A549 (cell line): ENCODE data around the gene ALAS2. TPM values are rescaled to one million over a fixed set of nuclear protein-coding genes. Genes with fewer than 3 reads are reported as not detected.

Experiments used
- ATAC-seq, 2 experiments: fragments of 200-7000 bp in 1 of 2; fragments of >200 bp in 1 of 2; cut with Nextera tagmentation in 1 of 2; cut with Tn5 transposase in 1 of 2; 3 replicates each; pipeline versions ENCODE4 v1.8.0 to v1.9.1; 2018 to 2020; ENCODE audit warnings: mild to moderate bottlenecking in 1 of 2, moderate library complexity in 1 of 2
- CTCF ChIA-PET: fragments of 300-600 bp; sonication (Branson Sonifier 250); formaldehyde crosslinking; extraction: SDS; loops from one replicate; lab custom pipeline; 2021; ENCODE audit warnings: antibody characterized with exemption, inconsistent platforms; lab: Yijun Ruan, JAX
- POLR2A ChIA-PET: fragments of 350-600 bp; formaldehyde crosslinking; extraction: SDS; loops from one replicate; lab custom pipeline; 2021; ENCODE audit warnings: antibody characterized with exemption, inconsistent platforms; lab: Yijun Ruan, JAX
- DNase-seq, 2 experiments: peaks; one replicate each; pipeline versions ENCODE4 v3.0.0 to v3.0.0-alpha.2; 2011 to 2016; ENCODE audit warnings: low read depth in 1 of 2, low spot score in 1 of 2
- FAIRE-seq: peaks from 2 replicates; lab custom pipeline; 2011; peaks lifted over from hg19 to GRCh38; lab: Jason Lieb, UNC
- H3K27ac ChIP-seq, 2 experiments: fragments of >200 bp; sonication (Bioruptor Twin); formaldehyde crosslinking; 3 replicates each; pipeline ENCODE4 v1.5.1; 2016 to 2017
- H3K4me1 ChIP-seq: fragments of >200 bp; sonication (Bioruptor Twin); formaldehyde crosslinking; 3 replicates; pipeline ENCODE4 v1.6.1; 2016
- H3K4me2 ChIP-seq: fragments of >200 bp; sonication (Bioruptor Twin); formaldehyde crosslinking; 3 replicates; pipeline ENCODE4 v1.6.1; 2016
- H3K4me3 ChIP-seq: fragments of >200 bp; sonication (Bioruptor Twin); formaldehyde crosslinking; 3 replicates; pipeline ENCODE4 v1.5.1; 2016
- H3K9me3 ChIP-seq: fragments of >200 bp; sonication (Bioruptor Twin); formaldehyde crosslinking; 3 replicates; pipeline ENCODE4 v1.6.1; 2016
- BCL3 ChIP-seq: fragments of >200 bp; sonication (Bioruptor Twin); formaldehyde crosslinking; IDR thresholded peaks from 3 replicates; pipeline ENCODE4 v1.6.1; 2016
- CBX2 ChIP-seq: fragments of 200-600 bp; sonication (generic); IDR thresholded peaks from 2 replicates; pipeline ENCODE4 v1.6.1; 2016; ENCODE audit warnings: low read depth, mild to moderate bottlenecking, borderline replicate concordance
- CBX8 ChIP-seq: fragments of 200-600 bp; sonication (generic); IDR thresholded peaks from 2 replicates; pipeline ENCODE4 v1.6.1; 2016
- FOSL2 ChIP-seq, 2 experiments: fragments of 450-650 bp in 1 of 2; fragments of >200 bp in 1 of 2; sonication (Bioruptor Twin) in 1 of 2; formaldehyde crosslinking; IDR thresholded peaks; 2 replicates each; pipeline versions ENCODE4 v1.5.0 to v1.6.1; 2016 to 2020; ENCODE audit warnings: mild to moderate bottlenecking in 1 of 2, moderate library complexity in 1 of 2
- FOXS1 ChIP-seq: fragments of 250-450 bp; sonication (Bioruptor Pico); IDR thresholded peaks from 2 replicates; pipeline ENCODE4 v1.5.0; 2020; ENCODE audit warnings: mild to moderate bottlenecking, moderate library complexity
- HDAC2 ChIP-seq: fragments of 200-600 bp; sonication (generic); IDR thresholded peaks from 2 replicates; pipeline ENCODE4 v1.6.1; 2016
- HES2 ChIP-seq: fragments of >200 bp; sonication (Bioruptor Twin); formaldehyde crosslinking; IDR thresholded peaks from 2 replicates; pipeline ENCODE4 v1.6.1; 2016
- HEYL ChIP-seq: fragments of 250-450 bp; sonication (Bioruptor Pico); IDR thresholded peaks from 2 replicates; pipeline ENCODE4 v1.8.0; 2021; ENCODE audit warnings: mild to moderate bottlenecking, moderate library complexity
- HMGXB4 ChIP-seq: fragments of 250-450 bp; sonication (Bioruptor Pico); IDR thresholded peaks from 2 replicates; pipeline ENCODE4 v1.5.0; 2021; ENCODE audit warnings: mild to moderate bottlenecking, moderate library complexity, borderline replicate concordance
- HOXA7 ChIP-seq: fragments of 250-450 bp; sonication (Bioruptor Pico); IDR thresholded peaks from 2 replicates; pipeline ENCODE4 v1.5.0; 2020; ENCODE audit warnings: mild to moderate bottlenecking, moderate library complexity
- HOXB13 ChIP-seq: fragments of 250-450 bp; sonication (Bioruptor Pico); IDR thresholded peaks from 2 replicates; pipeline ENCODE4 v1.5.0; 2020; ENCODE audit warnings: low read depth, mild to moderate bottlenecking, moderate library complexity
- JUNB ChIP-seq: fragments of >200 bp; sonication (Bioruptor Twin); formaldehyde crosslinking; IDR thresholded peaks from 2 replicates; pipeline ENCODE4 v1.6.1; 2016
- PHF8 ChIP-seq: fragments of 200-600 bp; sonication (generic); IDR thresholded peaks from 2 replicates; pipeline ENCODE4 v1.6.1; 2016; ENCODE audit warnings: low read depth, mild to moderate bottlenecking, antibody characterized with exemption, moderate library complexity, borderline replicate concordance
- RARB ChIP-seq: fragments of 250-450 bp; sonication (Bioruptor Pico); IDR thresholded peaks from 2 replicates; pipeline ENCODE4 v1.8.0; 2021; ENCODE audit warnings: mild to moderate bottlenecking, moderate library complexity
- RNF2 ChIP-seq: fragments of 200-600 bp; sonication (generic); IDR thresholded peaks from 2 replicates; pipeline ENCODE4 v1.6.1; 2016; ENCODE audit warnings: low read depth, mild to moderate bottlenecking, antibody characterized with exemption, moderate library complexity, borderline replicate concordance
- WGBS: methylation state at CpG from one replicate; pipeline ENCODE4 v1.1.6; 2017; ENCODE audit errors: missing lambda C conversion rate; 5-methylcytosine and 5-hydroxymethylcytosine counted together
- polyA plus RNA-seq, 4 experiments: library from polyadenylated mRNA; depleted of rRNA in 3 of 4; stranded (reverse); fragments of >200 nt; fragmentation: RNase III in 1 of 4; extraction: RNeasy Plus Mini Kit Qiagen cat#74134 plus additional on column Dnase treatment in 1 of 4; gene quantifications; 2 replicates in 3 of 4; 3 replicates in 1 of 4; pipeline ENCODE4 v1.2.3, GENCODE V29; 2011 to 2017
- TF ChIP-seq, protein P1 (sequence below): fragments of >200 bp; sonication (Bioruptor Twin); formaldehyde crosslinking; IDR thresholded peaks from 3 replicates; pipeline ENCODE4 v1.5.1; 2016

ALAS2 gene
- polyA plus RNA-seq, 2 of the 4 experiments (the other 2 are of a cell fraction): not detected

DNA sequence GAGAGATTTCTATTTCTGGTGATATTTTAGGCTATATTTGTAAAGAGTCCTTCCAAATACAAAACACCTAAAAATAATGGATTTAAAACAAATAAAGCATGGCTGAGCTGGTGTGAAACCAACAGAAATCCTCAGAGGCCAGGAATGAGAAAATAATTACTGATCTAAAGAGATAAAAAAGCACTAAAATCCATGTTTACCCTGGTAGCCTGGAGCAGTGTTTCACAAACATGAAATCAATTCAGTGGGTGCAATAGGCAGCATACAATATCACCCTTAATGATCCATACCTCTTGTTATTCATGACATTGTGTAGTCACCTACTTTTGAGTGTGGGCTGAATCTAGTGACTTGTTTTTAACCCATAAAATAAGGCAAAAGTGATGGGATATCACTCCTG, 51.3 kb downstream of the ALAS2 start:
- Histone ChIP-seq H3K4me2 (no peak overlapping the region), H3K4me1 (no peaks in the 10 kb centered on the region), H3K4me3 (no peak overlapping the region), H3K27ac (no peak overlapping the region), H3K9me3 (no peaks in the 10 kb centered on the region)
- ChIA-PET CTCF (no interaction called here), POLR2A (no interaction called here)
- FAIRE-seq (no peak), DNase-seq (no peak), ATAC-seq (no peak)
- TF ChIP-seq HOXA7 (no peak), HES2 (no peak), CBX2 (no peak), BCL3 (no peak), FOXS1 (CRISPR knock-in tag) (no peak), HMGXB4 (no peak), CBX8 (no peak), HEYL (CRISPR knock-in tag) (no peak), PHF8 (no peak), RARB (no peak)
- TF ChIP-seq, protein P1, sequence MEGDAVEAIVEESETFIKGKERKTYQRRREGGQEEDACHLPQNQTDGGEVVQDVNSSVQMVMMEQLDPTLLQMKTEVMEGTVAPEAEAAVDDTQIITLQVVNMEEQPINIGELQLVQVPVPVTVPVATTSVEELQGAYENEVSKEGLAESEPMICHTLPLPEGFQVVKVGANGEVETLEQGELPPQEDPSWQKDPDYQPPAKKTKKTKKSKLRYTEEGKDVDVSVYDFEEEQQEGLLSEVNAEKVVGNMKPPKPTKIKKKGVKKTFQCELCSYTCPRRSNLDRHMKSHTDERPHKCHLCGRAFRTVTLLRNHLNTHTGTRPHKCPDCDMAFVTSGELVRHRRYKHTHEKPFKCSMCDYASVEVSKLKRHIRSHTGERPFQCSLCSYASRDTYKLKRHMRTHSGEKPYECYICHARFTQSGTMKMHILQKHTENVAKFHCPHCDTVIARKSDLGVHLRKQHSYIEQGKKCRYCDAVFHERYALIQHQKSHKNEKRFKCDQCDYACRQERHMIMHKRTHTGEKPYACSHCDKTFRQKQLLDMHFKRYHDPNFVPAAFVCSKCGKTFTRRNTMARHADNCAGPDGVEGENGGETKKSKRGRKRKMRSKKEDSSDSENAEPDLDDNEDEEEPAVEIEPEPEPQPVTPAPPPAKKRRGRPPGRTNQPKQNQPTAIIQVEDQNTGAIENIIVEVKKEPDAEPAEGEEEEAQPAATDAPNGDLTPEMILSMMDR: no peak

DNA sequence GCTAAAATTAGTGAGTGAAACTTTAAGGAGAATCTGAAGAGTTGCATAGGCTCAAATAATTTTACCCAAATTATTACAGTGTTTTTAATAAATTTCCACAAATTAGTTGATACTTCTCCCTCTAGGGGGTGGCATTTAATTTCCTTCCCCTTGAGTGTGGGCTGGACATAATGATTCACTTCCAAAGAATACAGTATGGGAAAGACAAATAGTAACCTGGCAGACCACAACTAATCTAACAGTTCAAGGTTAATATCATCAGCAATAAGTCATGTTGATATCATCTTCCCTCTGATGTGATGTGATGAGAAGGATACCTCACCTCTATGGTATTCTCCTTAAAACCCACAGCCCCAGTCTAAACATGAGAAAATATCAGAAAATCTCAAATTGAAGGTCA, 52.3 kb downstream of the ALAS2 start:
- Histone ChIP-seq H3K27ac (no peak overlapping the region), H3K4me2 (no peak overlapping the region), H3K9me3 (no peaks in the 10 kb centered on the region), H3K4me1 (no peaks in the 10 kb centered on the region), H3K4me3 (no peak overlapping the region)
- ATAC-seq: peak in 1 of 2 experiments; percentile 29; a peak in 1 of 6 replicates
- TF ChIP-seq FOSL2 (IDR thresholded peaks at IDR 0.05) (no peak), FOSL2 (CRISPR knock-in tag; IDR thresholded peaks at IDR 0.05) (peak; percentile 13; the same call in 1 of the 2 replicates), JUNB (peak; percentile 14; the same call in 1 of the 2 replicates), HOXB13 (CRISPR knock-in tag) (no peak)
- ChIA-PET POLR2A (no interaction called here), CTCF (no interaction called here)
- peak in 1 of 2 experiments; percentile 24 for DNase-seq
- no peak for FAIRE-seq

GRCh38 chrX:54977387-54977786, 53.4 kb downstream of the ALAS2 start:
- POLR2A ChIA-PET: interaction anchor here (0.6 kb wide), 1 partner anchor 17 kb away, joined by 3 read pairs; no protein-coding TSS in a partner anchor
- Histone ChIP-seq H3K4me3 (no peak overlapping the region), H3K9me3 (no peaks in the 10 kb centered on the region), H3K4me2 (no peak overlapping the region), H3K4me1 (no peaks in the 10 kb centered on the region)
- CTCF ChIA-PET: no interaction called here
- peak; percentile 7 for FAIRE-seq
- TF ChIP-seq RNF2: no peak
- TF ChIP-seq HDAC2: no peak
- TF ChIP-seq, all 56 proteins: peak for 0
- ATAC-seq (no peak), DNase-seq (no peak)
- H3K27ac ChIP-seq: no peak overlapping the region
- WGBS: 15% methylated on average over 4 of the region's 4 CpGs
